GM21390 (cell line): Measurements from ENCODE around the gene EGFR.

ENCODE experiments used
- ATAC-seq: cut with Tn5 transposase; IDR thresholded peaks from one replicate; pipeline ENCODE4 v1.9.1; 2021; ENCODE audit not compliant: unreplicated experiment

EGFR gene

GRCh38 chr7:55099821-55100543, 81.2 kb downstream of the EGFR start:
- no peak for ATAC-seq

- ATAC-seq = no peak
Measured at GRCh38 chr7:55100544-55101327, 81.9 kb downstream of the EGFR start.

GRCh38 chr7:55101359-55101758, 82.5 kb downstream of the EGFR start:
- no peak for ATAC-seq

GRCh38 chr7:55104123-55104522, 85.3 kb downstream of the EGFR start:
- ATAC-seq = no peak

- no peak for ATAC-seq
Measured at GRCh38 chr7:55104712-55105433, 86.1 kb downstream of the EGFR start.

- ATAC-seq = no peak
Measured at GRCh38 chr7:55105952-55106351, 87.1 kb downstream of the EGFR start.

GRCh38 chr7:55107946-55108345, 89.1 kb downstream of the EGFR start:
- ATAC-seq = no peak

- no peak for ATAC-seq
Measured at GRCh38 chr7:55108401-55108800, 89.6 kb downstream of the EGFR start.

- ATAC-seq = no peak
Measured at GRCh38 chr7:55108818-55109217, 90.0 kb downstream of the EGFR start.

GRCh38 chr7:55109404-55110167, 90.8 kb downstream of the EGFR start:
- ATAC-seq = no peak

GRCh38 chr7:55110282-55110992, 91.6 kb downstream of the EGFR start:
- ATAC-seq = no peak

GRCh38 chr7:55110993-55111361, 92.2 kb downstream of the EGFR start:
- no peak for ATAC-seq

- no peak for ATAC-seq
Measured at GRCh38 chr7:55112056-55112455, 93.2 kb downstream of the EGFR start.

GRCh38 chr7:55113760-55114540, 95.1 kb downstream of the EGFR start:
- ATAC-seq = no peak

GRCh38 chr7:55117286-55117685, 98.5 kb downstream of the EGFR start:
- ATAC-seq = no peak

- no peak for ATAC-seq
Measured at GRCh38 chr7:55118426-55118825, 99.6 kb downstream of the EGFR start.

- ATAC-seq = no peak
Measured at GRCh38 chr7:55119571-55119970, 100.8 kb downstream of the EGFR start.

GRCh38 chr7:55120074-55120473, 101.3 kb downstream of the EGFR start:
- ATAC-seq = no peak

GRCh38 chr7:55120501-55121198, 101.8 kb downstream of the EGFR start:
- no peak for ATAC-seq
